ENCODE results near the gene PCED1B. TPM values are rescaled to one million over a fixed set of nuclear protein-coding genes. Genes with fewer than 3 reads are reported as not detected.

PCED1B gene
- total RNA-seq, 1 donor from 2014 or later, result 65.4 TPM

DNA sequence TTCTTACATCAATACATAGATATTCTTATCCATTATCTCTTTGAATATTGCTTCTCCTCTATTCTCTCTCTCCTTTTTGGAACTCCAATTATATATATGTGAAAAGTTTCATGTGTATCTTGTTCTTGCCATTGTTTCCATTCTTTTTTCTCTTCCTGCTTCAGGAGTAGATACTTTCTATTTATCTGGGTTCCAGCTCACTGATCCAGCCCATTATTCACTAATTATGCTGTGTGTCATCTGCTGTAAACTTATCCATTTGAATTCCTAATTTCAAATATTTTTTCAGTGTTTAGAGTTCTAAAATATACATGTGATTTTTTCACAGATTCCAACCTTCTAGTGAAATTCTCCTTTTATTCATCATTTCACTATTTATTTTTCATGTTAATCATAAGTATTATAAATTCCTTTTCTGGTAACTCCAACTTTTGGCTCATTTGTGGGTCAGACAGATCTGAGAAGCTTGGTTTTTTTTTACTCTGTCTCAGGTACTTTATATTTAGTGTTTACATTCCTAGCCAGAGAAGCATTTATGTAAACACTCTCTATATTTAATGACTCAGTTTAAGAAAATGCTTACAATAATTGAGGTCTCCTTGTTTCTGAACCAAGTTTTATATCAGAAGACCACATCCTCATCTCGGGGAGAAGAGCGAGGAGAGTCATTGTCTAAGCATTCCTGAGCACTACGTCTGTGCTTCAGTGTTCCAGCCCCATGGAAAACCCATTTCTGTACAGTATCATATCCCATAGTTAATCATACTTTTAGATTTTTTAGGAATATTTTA lies 16.2 kb downstream of the PCED1B start:
- H3K9me3 Mint-ChIP-seq, result no peaks in the 10 kb centered on the region
- H3K4me1 Mint-ChIP-seq, result no peaks in the 10 kb centered on the region
- DNase-seq, result no peak
- POLR2A ChIA-PET, result no interaction called here
- H3K27ac Mint-ChIP-seq, result no peak overlapping the region
- intact Hi-C loops (cut with micrococcal nuclease), result no loop called here
- TF ChIP-seq, protein P1, sequence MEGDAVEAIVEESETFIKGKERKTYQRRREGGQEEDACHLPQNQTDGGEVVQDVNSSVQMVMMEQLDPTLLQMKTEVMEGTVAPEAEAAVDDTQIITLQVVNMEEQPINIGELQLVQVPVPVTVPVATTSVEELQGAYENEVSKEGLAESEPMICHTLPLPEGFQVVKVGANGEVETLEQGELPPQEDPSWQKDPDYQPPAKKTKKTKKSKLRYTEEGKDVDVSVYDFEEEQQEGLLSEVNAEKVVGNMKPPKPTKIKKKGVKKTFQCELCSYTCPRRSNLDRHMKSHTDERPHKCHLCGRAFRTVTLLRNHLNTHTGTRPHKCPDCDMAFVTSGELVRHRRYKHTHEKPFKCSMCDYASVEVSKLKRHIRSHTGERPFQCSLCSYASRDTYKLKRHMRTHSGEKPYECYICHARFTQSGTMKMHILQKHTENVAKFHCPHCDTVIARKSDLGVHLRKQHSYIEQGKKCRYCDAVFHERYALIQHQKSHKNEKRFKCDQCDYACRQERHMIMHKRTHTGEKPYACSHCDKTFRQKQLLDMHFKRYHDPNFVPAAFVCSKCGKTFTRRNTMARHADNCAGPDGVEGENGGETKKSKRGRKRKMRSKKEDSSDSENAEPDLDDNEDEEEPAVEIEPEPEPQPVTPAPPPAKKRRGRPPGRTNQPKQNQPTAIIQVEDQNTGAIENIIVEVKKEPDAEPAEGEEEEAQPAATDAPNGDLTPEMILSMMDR (IDR thresholded peaks at IDR 0.05), result no peak
- CTCF ChIA-PET, result no interaction called here
- H3K36me3 Mint-ChIP-seq (ENCODE audit: low read depth), result no peaks in the 10 kb centered on the region
- no peak for ATAC-seq (ENCODE audit: low read depth)
- no peaks in the 10 kb centered on the region for H3K27me3 Mint-ChIP-seq
- H3K4me3 Mint-ChIP-seq, result no peak overlapping the region

DNA sequence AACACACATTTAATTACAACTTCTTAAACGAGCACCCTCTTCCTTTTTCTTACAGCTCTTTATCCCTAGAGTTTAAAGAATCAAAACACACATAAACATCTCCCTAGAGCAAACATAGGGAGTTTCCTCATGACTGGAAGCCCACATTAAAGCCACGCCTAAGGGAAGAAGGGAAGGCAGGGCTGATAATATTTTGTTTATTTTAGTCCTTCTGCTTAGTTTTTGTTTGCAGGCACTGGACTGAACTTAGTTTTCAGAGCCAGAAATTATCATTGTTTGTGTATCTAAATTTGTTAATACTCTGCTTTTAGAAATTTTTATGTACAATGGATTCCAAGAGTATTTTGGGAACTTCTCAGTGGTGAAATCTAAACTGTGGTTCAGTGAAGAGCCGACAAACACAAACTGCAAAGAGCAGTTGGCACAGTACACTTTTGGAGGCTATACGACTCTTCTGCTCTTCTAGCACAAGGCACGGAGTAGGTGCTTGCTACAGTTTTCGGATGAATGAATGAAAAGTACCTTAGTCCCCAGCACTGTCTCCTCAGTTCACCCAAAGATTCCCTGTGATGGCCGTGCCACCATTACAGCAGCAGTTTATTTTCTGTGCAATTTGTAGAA lies 18.0 kb downstream of the PCED1B start:
- H3K36me3 Mint-ChIP-seq (ENCODE audit: low read depth), result no peaks in the 10 kb centered on the region
- POLR2A ChIA-PET, result no interaction called here
- H3K4me3 Mint-ChIP-seq, result no peak overlapping the region
- no peaks in the 10 kb centered on the region for H3K9me3 Mint-ChIP-seq
- H3K27me3 Mint-ChIP-seq, result no peaks in the 10 kb centered on the region
- DNase-seq (no peak), ATAC-seq (ENCODE audit: low read depth) (no peak)
- TF ChIP-seq, protein P1 (IDR thresholded peaks at IDR 0.05), result no peak
- CTCF ChIA-PET, result no interaction called here
- H3K4me1 Mint-ChIP-seq, result no peaks in the 10 kb centered on the region
- intact Hi-C loops (cut with micrococcal nuclease), result no loop called here
- no peak overlapping the region for H3K27ac Mint-ChIP-seq

DNA sequence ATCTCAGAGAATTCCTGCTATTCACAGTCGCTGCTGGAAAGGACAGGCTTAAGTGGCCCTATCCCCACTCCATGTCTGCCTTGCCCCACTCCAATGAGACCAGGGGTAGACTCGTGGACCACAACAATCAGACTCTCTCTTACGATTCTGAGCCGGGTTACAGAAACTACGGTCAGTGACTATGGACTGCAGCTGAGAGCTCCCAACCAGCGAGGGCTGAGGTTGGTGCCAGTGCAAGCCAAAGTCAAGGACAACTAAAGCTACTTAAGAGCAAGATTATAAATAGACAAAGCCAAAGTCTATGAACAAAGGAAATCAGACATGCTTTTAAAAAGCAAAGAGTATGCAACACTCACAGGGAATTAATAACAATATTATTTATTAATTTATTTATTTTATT lies 18.7 kb downstream of the PCED1B start:
- H3K27me3 Mint-ChIP-seq, result no peaks in the 10 kb centered on the region
- intact Hi-C loops (cut with micrococcal nuclease), result no loop called here
- ChIA-PET POLR2A (no interaction called here), CTCF (no interaction called here)
- no peaks in the 10 kb centered on the region for H3K9me3 Mint-ChIP-seq
- no peak for DNase-seq
- no peak overlapping the region for H3K4me3 Mint-ChIP-seq
- H3K36me3 Mint-ChIP-seq (ENCODE audit: low read depth), result no peaks in the 10 kb centered on the region
- H3K27ac Mint-ChIP-seq, result no peak overlapping the region
- TF ChIP-seq, protein P1 (IDR thresholded peaks at IDR 0.05), result no peak
- H3K4me1 Mint-ChIP-seq, result no peaks in the 10 kb centered on the region
- no peak for ATAC-seq (ENCODE audit: low read depth)

DNA sequence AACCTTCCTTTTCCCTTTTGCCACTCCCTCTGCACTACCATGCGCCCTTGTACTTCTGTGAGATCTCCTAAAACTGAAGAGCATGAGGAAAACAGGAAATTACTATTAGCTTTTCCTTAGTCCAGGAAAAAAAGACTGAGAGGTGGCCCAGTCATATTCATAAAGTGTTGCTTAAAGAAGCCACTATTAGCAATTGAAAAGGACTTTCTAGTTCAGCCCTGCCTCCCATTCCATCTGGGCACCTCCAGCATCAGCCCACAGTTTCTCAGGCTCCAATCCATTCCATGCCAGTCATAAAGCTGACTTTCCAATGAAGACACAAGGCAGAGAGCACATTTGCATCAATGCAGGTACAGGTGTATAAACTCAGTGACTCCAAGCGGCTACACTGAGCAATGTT lies 20.2 kb downstream of the PCED1B start:
- ATAC-seq (ENCODE audit: low read depth) (no peak), DNase-seq (no peak)
- H3K4me3 Mint-ChIP-seq, result no peak overlapping the region
- H3K27me3 Mint-ChIP-seq, result no peaks in the 10 kb centered on the region
- H3K36me3 Mint-ChIP-seq (ENCODE audit: low read depth), result no peaks in the 10 kb centered on the region
- intact Hi-C loops (cut with micrococcal nuclease), result no loop called here
- H3K27ac Mint-ChIP-seq, result no peak overlapping the region
- POLR2A ChIA-PET, result no interaction called here
- no peaks in the 10 kb centered on the region for H3K9me3 Mint-ChIP-seq
- no peaks in the 10 kb centered on the region for H3K4me1 Mint-ChIP-seq
- CTCF ChIA-PET, result no interaction called here
- TF ChIP-seq, protein P1 (IDR thresholded peaks at IDR 0.05), result no peak

DNA sequence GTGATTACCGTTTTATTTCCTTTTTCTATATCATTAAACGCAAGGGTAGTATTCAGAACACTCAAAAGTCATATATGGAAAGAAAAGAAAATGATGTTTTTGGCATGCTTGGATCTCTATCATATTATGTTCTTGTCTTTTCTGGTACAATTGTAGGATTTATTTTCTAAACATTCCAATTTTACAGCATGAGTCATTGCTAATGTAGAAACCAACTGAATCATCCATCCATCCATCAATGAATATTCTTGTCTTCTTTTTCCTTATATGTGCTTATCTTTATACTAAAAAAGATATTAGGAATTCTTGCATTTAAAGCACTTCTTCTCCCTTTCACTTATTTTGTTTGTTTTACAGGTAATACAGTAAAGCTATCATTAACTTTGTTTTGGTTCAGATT lies 20.7 kb downstream of the PCED1B start:
- DNase-seq (no peak), ATAC-seq (ENCODE audit: low read depth) (no peak)
- ChIA-PET POLR2A (no interaction called here), CTCF (no interaction called here)
- peaks cover 4% of the 10 kb centered on the region for H3K36me3 Mint-ChIP-seq (ENCODE audit: low read depth)
- TF ChIP-seq, protein P1 (IDR thresholded peaks at IDR 0.05), result no peak
- H3K27ac Mint-ChIP-seq, result no peak overlapping the region
- H3K4me1 Mint-ChIP-seq, result no peaks in the 10 kb centered on the region
- H3K9me3 Mint-ChIP-seq, result no peaks in the 10 kb centered on the region
- intact Hi-C loops (cut with micrococcal nuclease), result no loop called here
- no peak overlapping the region for H3K4me3 Mint-ChIP-seq
- H3K27me3 Mint-ChIP-seq, result no peaks in the 10 kb centered on the region

Measured in activated B cell treated with CpG ODN at 0.5 μM for 24 hours (primary cell).